HT-29 (cell line): ENCODE results near the gene ARHGAP8. TPM values are rescaled to one million over a fixed set of nuclear protein-coding genes. Genes with fewer than 3 reads are reported as not detected.

Source experiments
- DNase-seq: peaks from one replicate; pipeline ENCODE4 v3.0.0-alpha.2; 2015; ENCODE audit warnings: low spot score
- total RNA-seq: library from RNA; depleted of rRNA; stranded (reverse); fragments of >200 nt; shearing (Covaris generic); gene quantifications from 2 replicates; pipeline ENCODE4 v1.2.3, GENCODE V29; 2014; rRNA removed

ARHGAP8 gene
- total RNA-seq, 1 experiment from 2014 or later, result 38.1 TPM

DNA sequence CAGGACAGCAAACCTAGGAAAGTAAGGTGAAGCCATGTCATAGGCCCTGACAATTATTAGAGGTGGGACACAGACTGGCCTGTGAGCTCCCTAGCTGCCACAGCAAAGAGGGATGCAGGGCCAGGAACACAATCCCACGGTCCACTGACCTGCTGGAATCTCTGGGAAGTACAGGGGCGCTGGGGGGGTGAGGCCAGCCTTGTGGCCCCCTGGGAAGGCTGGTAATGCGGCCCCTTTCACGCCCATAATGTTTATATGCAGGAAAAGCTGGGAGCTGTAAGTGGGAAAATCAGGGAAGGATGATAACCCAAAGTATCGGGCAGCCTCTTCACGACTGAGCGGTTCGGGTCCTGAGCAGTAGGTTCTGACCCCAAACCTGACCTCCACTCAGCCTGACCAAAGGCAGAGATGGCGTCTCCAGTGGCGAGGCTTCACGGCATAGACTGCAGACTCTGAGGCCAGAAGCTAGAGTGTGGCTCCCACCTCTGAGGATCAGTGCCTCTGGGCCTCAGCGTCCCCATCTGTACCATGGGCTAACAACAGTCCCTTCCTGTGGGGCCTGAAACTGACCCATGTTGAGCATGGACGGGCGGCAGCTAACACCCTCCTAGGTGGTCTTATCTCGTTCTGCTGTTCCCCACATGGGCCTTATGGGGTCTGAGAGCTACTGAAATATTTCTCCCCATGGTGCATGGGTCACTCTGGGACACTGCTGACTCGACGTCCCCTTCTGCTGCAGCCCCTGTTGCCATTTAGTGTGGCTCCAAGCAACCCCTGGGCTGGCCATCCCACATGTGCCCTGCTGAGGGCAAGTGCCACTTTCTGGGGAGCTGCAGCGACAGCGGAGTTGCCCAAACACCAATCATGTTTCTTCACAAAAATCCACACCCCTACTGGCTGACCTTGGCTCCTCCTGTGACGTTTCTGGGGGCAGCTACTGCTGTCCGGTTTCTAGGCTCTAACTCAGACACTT is 155.7 kb downstream of the ARHGAP8 start:
- no peak for DNase-seq

DNA sequence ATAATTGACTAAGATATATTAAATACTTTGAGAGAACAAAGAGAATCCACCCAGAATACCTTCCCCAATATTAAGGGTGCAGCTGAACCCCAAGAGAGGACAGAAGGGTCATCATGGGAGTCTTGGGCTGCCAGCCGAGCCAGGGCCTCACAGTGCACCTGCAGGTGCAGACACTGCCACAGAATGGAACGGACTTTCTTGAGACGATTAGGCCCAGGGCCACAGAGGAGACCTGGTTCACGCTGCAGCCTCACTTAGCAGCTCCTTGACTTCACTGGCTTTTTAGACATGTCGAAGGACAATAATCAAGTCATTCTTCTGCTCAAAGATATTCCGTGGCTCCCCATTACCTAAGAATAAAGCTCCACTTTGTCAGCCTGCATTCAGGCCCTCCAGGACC is 156.9 kb downstream of the ARHGAP8 start:
- DNase-seq, result no peak

Other genes starting within 250 kb of the ARHGAP8 start
- gene PRR5, start 50.4 kb upstream of the ARHGAP8 start, total RNA-seq, result 16.6 and 16.9 TPM in 2 replicates